ENCODE measurements around the gene CDC42. TPM values are rescaled to one million over a fixed set of nuclear protein-coding genes. Genes with fewer than 3 reads are reported as not detected.

The CDC42 gene
- total and polyA plus RNA-seq, 9 of the 15 experiments (the other 6 are each of a cell fraction or from before 2014, with no cell fraction given), result 186 to 398 (median 325) TPM

DNA sequence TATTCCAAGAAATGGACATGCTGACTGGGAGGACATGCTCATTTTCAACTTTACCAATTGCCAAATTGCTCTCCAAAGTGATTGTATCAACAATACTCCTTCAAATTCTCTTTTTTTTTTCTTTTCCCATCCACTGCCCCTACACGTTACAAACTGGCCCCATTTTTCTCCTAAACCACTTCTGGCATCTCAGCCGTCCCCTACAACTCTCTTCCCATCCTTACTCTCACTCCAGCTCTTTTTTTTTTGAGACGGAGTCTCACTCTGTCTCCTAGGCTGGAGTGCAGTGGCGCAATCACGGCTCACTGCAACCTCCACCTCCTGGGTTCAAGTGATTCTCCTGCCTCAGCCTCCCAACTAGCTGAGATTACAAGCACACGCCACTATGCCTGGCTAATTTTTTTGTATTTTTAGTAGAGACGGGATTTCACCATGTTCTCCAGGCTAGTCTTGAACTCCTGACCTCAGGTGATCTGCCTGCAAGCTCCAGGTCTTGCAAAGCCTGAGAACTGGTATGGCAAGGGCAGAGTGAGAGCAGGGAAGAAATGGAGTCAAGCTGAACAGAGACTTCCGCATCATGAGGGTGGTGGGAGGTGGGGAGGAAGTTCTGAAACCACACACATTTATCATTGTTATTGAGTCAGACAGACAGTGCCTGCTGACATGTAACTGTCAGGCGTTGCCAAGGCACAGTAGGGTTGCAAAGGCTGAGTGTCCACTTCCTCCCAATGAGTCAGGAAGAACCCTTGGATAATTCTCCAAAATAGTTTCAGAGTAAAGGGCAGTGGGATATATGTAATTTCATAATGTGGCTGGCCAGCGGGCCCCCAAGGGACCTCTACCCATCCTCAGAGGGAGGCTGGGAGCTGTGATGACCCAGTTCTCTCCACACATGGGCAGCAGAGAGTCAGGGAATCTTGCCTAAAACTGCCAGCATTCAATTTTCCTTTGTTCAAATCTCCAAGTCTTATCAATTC, 33.6 kb upstream of the CDC42 start (continued):
- TF ChIP-seq, protein P1, sequence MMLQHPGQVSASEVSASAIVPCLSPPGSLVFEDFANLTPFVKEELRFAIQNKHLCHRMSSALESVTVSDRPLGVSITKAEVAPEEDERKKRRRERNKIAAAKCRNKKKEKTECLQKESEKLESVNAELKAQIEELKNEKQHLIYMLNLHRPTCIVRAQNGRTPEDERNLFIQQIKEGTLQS (IDR thresholded peaks at IDR 0.05), result peak; percentile 88
- TF ChIP-seq, protein P1 (CRISPR knock-in tag; conservative IDR thresholded peaks at IDR 0.05), result peak; percentile 23; the same call in 1 of the 2 replicates
- TF ChIP-seq SRSF7 (optimal IDR thresholded peaks at IDR 0.05; ENCODE audit: low read depth, low read length) (no peak), SRF (CRISPR knock-in tag; IDR thresholded peaks at IDR 0.05) (no peak; a peak in 1 of 4 replicates), HMGN3 (IDR thresholded peaks at IDR 0.05; ENCODE audit: borderline replicate concordance, extremely low read depth, insufficient read length, low read depth, low read length) (no peak), ZNF76 (CRISPR knock-in tag; IDR thresholded peaks at IDR 0.05; ENCODE audit: borderline replicate concordance) (no peak), ATF7 (IDR thresholded peaks at IDR 0.05) (peak; percentile 80), KDM4B (IDR thresholded peaks at IDR 0.05; ENCODE audit: borderline replicate concordance in 2 of 2, low read depth in 1 of 2) (peak in 1 of 2 experiments; percentile 90; a peak in 1 of 4 replicates), JUND (IDR thresholded peaks at IDR 0.05; ENCODE audit: borderline replicate concordance, low read depth, low read length) (peak; percentile 92), JUND (tag; IDR thresholded peaks at IDR 0.05; ENCODE audit: borderline replicate concordance, low read depth, low read length) (peak; percentile 88; the same call in 2 of the 3 replicates), NFRKB (IDR thresholded peaks at IDR 0.05; ENCODE audit: low read depth) (peak; percentile 79), PHF8 (IDR thresholded peaks at IDR 0.05; ENCODE audit: borderline replicate concordance, low read length) (no peak), NRF1 (conservative IDR thresholded peaks at IDR 0.05 in 1 of 2, IDR thresholded peaks at IDR 0.05 in 1 of 2) (0 out of 4 replicates have a peak, but pooled peaks of 1 of the 2 experiments have one; percentile 38), ZNF239 (CRISPR knock-in tag; IDR thresholded peaks at IDR 0.05) (peak; percentile 53)
- TF ChIP-seq, protein P2, sequence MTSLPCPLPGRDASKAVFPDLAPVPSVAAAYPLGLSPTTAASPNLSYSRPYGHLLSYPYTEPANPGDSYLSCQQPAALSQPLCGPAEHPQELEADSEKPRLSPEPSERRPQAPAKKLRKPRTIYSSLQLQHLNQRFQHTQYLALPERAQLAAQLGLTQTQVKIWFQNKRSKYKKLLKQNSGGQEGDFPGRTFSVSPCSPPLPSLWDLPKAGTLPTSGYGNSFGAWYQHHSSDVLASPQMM (CRISPR knock-in tag; IDR thresholded peaks at IDR 0.05), result no peak
- TF ChIP-seq, protein P3, sequence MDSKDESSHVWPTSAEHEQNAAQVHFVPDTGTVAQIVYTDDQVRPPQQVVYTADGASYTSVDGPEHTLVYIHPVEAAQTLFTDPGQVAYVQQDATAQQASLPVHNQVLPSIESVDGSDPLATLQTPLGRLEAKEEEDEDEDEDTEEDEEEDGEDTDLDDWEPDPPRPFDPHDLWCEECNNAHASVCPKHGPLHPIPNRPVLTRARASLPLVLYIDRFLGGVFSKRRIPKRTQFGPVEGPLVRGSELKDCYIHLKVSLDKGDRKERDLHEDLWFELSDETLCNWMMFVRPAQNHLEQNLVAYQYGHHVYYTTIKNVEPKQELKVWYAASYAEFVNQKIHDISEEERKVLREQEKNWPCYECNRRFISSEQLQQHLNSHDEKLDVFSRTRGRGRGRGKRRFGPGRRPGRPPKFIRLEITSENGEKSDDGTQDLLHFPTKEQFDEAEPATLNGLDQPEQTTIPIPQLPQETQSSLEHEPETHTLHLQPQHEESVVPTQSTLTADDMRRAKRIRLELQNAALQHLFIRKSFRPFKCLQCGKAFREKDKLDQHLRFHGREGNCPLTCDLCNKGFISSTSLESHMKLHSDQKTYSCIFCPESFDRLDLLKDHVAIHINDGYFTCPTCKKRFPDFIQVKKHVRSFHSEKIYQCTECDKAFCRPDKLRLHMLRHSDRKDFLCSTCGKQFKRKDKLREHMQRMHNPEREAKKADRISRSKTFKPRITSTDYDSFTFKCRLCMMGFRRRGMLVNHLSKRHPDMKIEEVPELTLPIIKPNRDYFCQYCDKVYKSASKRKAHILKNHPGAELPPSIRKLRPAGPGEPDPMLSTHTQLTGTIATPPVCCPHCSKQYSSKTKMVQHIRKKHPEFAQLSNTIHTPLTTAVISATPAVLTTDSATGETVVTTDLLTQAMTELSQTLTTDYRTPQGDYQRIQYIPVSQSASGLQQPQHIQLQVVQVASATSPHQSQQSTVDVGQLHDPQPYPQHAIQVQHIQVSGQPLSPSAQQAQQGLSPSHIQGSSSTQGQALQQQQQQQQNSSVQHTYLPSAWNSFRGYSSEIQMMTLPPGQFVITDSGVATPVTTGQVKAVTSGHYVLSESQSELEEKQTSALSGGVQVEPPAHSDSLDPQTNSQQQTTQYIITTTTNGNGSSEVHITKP (IDR thresholded peaks at IDR 0.05; ENCODE audit: partially characterized antibody), result peak; percentile 18
- TF ChIP-seq, protein P4, sequence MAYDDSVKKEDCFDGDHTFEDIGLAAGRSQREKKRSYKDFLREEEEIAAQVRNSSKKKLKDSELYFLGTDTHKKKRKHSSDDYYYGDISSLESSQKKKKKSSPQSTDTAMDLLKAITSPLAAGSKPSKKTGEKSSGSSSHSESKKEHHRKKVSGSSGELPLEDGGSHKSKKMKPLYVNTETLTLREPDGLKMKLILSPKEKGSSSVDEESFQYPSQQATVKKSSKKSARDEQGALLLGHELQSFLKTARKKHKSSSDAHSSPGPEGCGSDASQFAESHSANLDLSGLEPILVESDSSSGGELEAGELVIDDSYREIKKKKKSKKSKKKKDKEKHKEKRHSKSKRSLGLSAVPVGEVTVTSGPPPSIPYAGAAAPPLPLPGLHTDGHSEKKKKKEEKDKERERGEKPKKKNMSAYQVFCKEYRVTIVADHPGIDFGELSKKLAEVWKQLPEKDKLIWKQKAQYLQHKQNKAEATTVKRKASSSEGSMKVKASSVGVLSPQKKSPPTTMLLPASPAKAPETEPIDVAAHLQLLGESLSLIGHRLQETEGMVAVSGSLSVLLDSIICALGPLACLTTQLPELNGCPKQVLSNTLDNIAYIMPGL (CRISPR knock-in tag; IDR thresholded peaks at IDR 0.05), result no peak
- TF ChIP-seq, protein P5, sequence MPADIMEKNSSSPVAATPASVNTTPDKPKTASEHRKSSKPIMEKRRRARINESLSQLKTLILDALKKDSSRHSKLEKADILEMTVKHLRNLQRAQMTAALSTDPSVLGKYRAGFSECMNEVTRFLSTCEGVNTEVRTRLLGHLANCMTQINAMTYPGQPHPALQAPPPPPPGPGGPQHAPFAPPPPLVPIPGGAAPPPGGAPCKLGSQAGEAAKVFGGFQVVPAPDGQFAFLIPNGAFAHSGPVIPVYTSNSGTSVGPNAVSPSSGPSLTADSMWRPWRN (IDR thresholded peaks at IDR 0.05; ENCODE audit: low read depth), result peak; percentile 33; the same call in 1 of the 2 replicates
